Ectodermal cell (in vitro differentiated cells): Measurements from ENCODE around the gene LEUTX.

Experiments used
- H3K27ac ChIP-seq: 2 replicates; pipeline ENCODE4 v1.7.0; 2013; ENCODE audit warnings: mild to moderate bottlenecking, low read depth, low read length; ENCODE audit not compliant: insufficient read depth, poor library complexity, severe bottlenecking
- H3K27me3 ChIP-seq: 2 replicates; pipeline ENCODE4 v1.7.0; 2013; ENCODE audit warnings: mild to moderate bottlenecking, low read length; ENCODE audit not compliant: insufficient read depth, control insufficient read depth, poor library complexity, severe bottlenecking
- H3K36me3 ChIP-seq: one replicate; pipeline ENCODE4 v1.7.0; 2013; ENCODE audit warnings: low read length; ENCODE audit not compliant: control insufficient read depth, insufficient read depth
- H3K4me1 ChIP-seq: one replicate; pipeline ENCODE4 v1.7.0; 2013; ENCODE audit warnings: low read length; ENCODE audit not compliant: control insufficient read depth, insufficient read depth
- H3K4me3 ChIP-seq: 2 replicates; pipeline ENCODE4 v1.7.0; 2013; ENCODE audit warnings: low read depth, low read length, control low read depth; ENCODE audit not compliant: insufficient read depth
- H3K9me3 ChIP-seq: 2 replicates; pipeline ENCODE4 v1.7.0; 2013; ENCODE audit warnings: mild to moderate bottlenecking, low read length, moderate library complexity; ENCODE audit not compliant: control insufficient read depth
- WGBS, 2 experiments: methylation state at CpG; one replicate each; pipeline ENCODE4 v1.1.7; 2013; ENCODE audit warnings: missing lambda C conversion rate in 2 of 2; 5-methylcytosine and 5-hydroxymethylcytosine counted together

Gene LEUTX

GRCh38 chr19:39820696-39821095, 42.0 kb downstream of the LEUTX start:
- peaks cover 4% of the 10 kb centered on the region for H3K4me1 ChIP-seq
- 97 to 100% methylated on average over 6 of the region's 6 CpGs for WGBS, 2 experiments
- no peaks in the 10 kb centered on the region for H3K9me3 ChIP-seq
- H3K27me3 ChIP-seq, result no peaks in the 10 kb centered on the region
- no peak overlapping the region for H3K4me3 ChIP-seq
- no peak overlapping the region for H3K27ac ChIP-seq
- H3K36me3 ChIP-seq, result peaks cover 4% of the 10 kb centered on the region

GRCh38 chr19:39823686-39824085, 45.0 kb downstream of the LEUTX start:
- H3K9me3 ChIP-seq, result no peaks in the 10 kb centered on the region
- no peak overlapping the region for H3K27ac ChIP-seq
- peaks cover 4% of the 10 kb centered on the region for H3K4me1 ChIP-seq
- peak overlapping the region; percentile 35 for H3K4me3 ChIP-seq
- H3K27me3 ChIP-seq, result no peaks in the 10 kb centered on the region
- H3K36me3 ChIP-seq, result peaks cover 31% of the 10 kb centered on the region
- WGBS, 2 experiments, result 70 to 72% methylated on average over 7 of the region's 7 CpGs

- H3K4me3 ChIP-seq, result peak overlapping the region; percentile 35
- peak overlapping the region; percentile 72 for H3K27ac ChIP-seq
- WGBS, 2 experiments, result 50 to 53% methylated on average over 47 of the region's 47 CpGs
- peaks cover 4% of the 10 kb centered on the region for H3K4me1 ChIP-seq
- no peaks in the 10 kb centered on the region for H3K9me3 ChIP-seq
- no peaks in the 10 kb centered on the region for H3K27me3 ChIP-seq
- peaks cover 37% of the 10 kb centered on the region for H3K36me3 ChIP-seq
Observed at GRCh38 chr19:39824143-39825092, 45.8 kb downstream of the LEUTX start.

- peaks cover 44% of the 10 kb centered on the region for H3K36me3 ChIP-seq
- 92 to 95% methylated on average over 9 to 11 of the region's 11 CpGs for WGBS, 2 experiments
Observed at GRCh38 chr19:39825093-39825463, 46.4 kb downstream of the LEUTX start.

GRCh38 chr19:39825531-39826076, 47.0 kb downstream of the LEUTX start:
- 95 to 97% methylated on average over 17 of the region's 17 CpGs for WGBS, 2 experiments
- Histone ChIP-seq H3K4me1 (peaks cover 4% of the 10 kb centered on the region), H3K27ac (no peak overlapping the region), H3K36me3 (peaks cover 49% of the 10 kb centered on the region), H3K9me3 (no peaks in the 10 kb centered on the region), H3K27me3 (no peaks in the 10 kb centered on the region), H3K4me3 (no peak overlapping the region)

More at GRCh38 chr19:39825093-39825463, 46.4 kb downstream of the LEUTX start:
- Histone ChIP-seq H3K4me1 (peaks cover 4% of the 10 kb centered on the region), H3K27me3 (no peaks in the 10 kb centered on the region), H3K27ac (peak overlapping the region; percentile 72), H3K4me3 (no peak overlapping the region), H3K9me3 (no peaks in the 10 kb centered on the region)

- Histone ChIP-seq H3K27ac (no peak overlapping the region), H3K9me3 (no peaks in the 10 kb centered on the region), H3K27me3 (no peaks in the 10 kb centered on the region), H3K4me3 (no peak overlapping the region), H3K36me3 (peaks cover 57% of the 10 kb centered on the region), H3K4me1 (peaks cover 4% of the 10 kb centered on the region)
- WGBS, 2 experiments, result 95 to 97% methylated on average over 35 of the region's 35 CpGs
Observed at GRCh38 chr19:39826311-39826945, 47.8 kb downstream of the LEUTX start.

- Histone ChIP-seq H3K4me1 (peaks cover 9% of the 10 kb centered on the region), H3K27me3 (no peaks in the 10 kb centered on the region), H3K27ac (no peak overlapping the region), H3K36me3 (peaks cover 60% of the 10 kb centered on the region), H3K4me3 (no peak overlapping the region), H3K9me3 (no peaks in the 10 kb centered on the region)
- WGBS, 2 experiments, result 96 to 97% methylated on average over 13 of the region's 13 CpGs
Observed at GRCh38 chr19:39827216-39827615, 48.6 kb downstream of the LEUTX start.

GRCh38 chr19:39828015-39828653, 49.5 kb downstream of the LEUTX start:
- Histone ChIP-seq H3K4me1 (peaks cover 9% of the 10 kb centered on the region), H3K4me3 (no peak overlapping the region), H3K27me3 (no peaks in the 10 kb centered on the region), H3K36me3 (peaks cover 60% of the 10 kb centered on the region), H3K27ac (no peak overlapping the region), H3K9me3 (no peaks in the 10 kb centered on the region)
- WGBS, 2 experiments, result 94% methylated on average over 26 of the region's 26 CpGs

- H3K27ac ChIP-seq, result no peak overlapping the region
- 97 to 99% methylated on average over 5 of the region's 5 CpGs for WGBS, 2 experiments
- no peaks in the 10 kb centered on the region for H3K27me3 ChIP-seq
- peaks cover 60% of the 10 kb centered on the region for H3K36me3 ChIP-seq
- H3K4me3 ChIP-seq, result no peak overlapping the region
- H3K4me1 ChIP-seq, result peaks cover 6% of the 10 kb centered on the region
- no peaks in the 10 kb centered on the region for H3K9me3 ChIP-seq
Observed at GRCh38 chr19:39828654-39829032, 50.0 kb downstream of the LEUTX start.
